ENCODE data around the gene TNS4. TPM values are rescaled to one million over a fixed set of nuclear protein-coding genes. Genes with fewer than 3 reads are reported as not detected.

Gene TNS4
- total and polyA plus RNA-seq, 2 of the 4 experiments (the other 2 are of a cell fraction), result not detected

DNA sequence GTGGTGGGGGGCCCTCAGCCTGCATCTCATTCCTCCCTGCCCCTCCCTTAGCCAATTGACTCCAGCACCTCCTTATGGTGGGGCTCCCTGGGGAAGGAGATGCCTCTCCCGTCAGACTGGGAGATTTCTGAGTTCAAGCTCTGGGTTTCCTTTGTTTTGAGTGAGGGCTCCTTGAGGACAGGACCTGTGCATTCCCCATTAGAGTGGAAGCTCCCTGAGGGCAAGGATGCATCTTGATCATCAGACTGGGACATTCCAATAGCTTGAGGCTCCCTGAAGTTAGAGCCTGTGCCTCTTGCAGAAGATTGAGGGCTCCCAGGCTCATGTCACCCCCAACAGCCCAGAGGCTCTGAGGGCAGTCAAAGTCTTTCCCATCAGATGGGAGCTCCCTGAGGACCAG is 23.6 kb downstream of the TNS4 start:
- ATAC-seq (ENCODE audit: low read depth), result no peak
- Histone ChIP-seq H2AK9ac (replicated peaks; ENCODE audit: low read depth, low read length, poor library complexity) (peak overlapping the region; percentile 21), H2AFZ (replicated peaks; ENCODE audit: low read length, poor library complexity) (no peak overlapping the region), H2BK120ac (ENCODE audit: low read depth, low read length) (peak overlapping the region; percentile 5; the same call in 1 of the 2 replicates), H3K9me3 (ENCODE audit: control insufficient read depth, insufficient read depth, low read length) (no peaks in the 10 kb centered on the region), H3K56ac (ENCODE audit: extremely low read depth, insufficient read depth, low read length) (no peak overlapping the region), H3K4me3 (ENCODE audit: insufficient read depth, low read depth, low read length) (no peak overlapping the region), H2BK15ac (ENCODE audit: low read depth, low read length) (peak overlapping the region; percentile 50; the same call in 2 of the 3 replicates), H3K4me2 (ENCODE audit: low read depth, low read length) (no peak overlapping the region), H3K14ac (replicated peaks; ENCODE audit: low read depth, low read length) (0 out of 2 replicates have a peak overlapping the region, but pooled peaks have one; percentile 13), H3K9ac (ENCODE audit: low read depth, low read length) (no peak overlapping the region), H3K4ac (ENCODE audit: low read depth, low read length) (peak overlapping the region; percentile 5), H3K23ac (ENCODE audit: low read depth, low read length) (no peak overlapping the region), H2AK5ac (ENCODE audit: low read depth, low read length) (peak overlapping the region; percentile 61), H2BK20ac (ENCODE audit: low read depth, low read length) (no peak overlapping the region), H2BK5ac (ENCODE audit: low read depth, low read length, poor library complexity, severe bottlenecking) (no peak overlapping the region), H3K9me1 (ENCODE audit: insufficient read depth, low read length) (peaks cover 26% of the 10 kb centered on the region), H4K8ac (ENCODE audit: low read depth in 2 of 2, low read length in 2 of 2) (peak overlapping the region in 1 of 2 experiments; percentile 45; a peak in 1 of 4 replicates), H3K36me3 (ENCODE audit: control insufficient read depth, insufficient read depth, low read length) (no peaks in the 10 kb centered on the region), H3K79me1 (ENCODE audit: low read depth in 1 of 2, low read length in 2 of 2) (peaks cover 0 to 11% of the 10 kb centered on the region in 2 experiments; a peak in 2 of 4 replicates), H4K20me1 (ENCODE audit: insufficient read depth, low read length) (no peaks in the 10 kb centered on the region), H4K5ac (ENCODE audit: low read depth, low read length) (no peak overlapping the region), H3K18ac (ENCODE audit: low read depth, low read length) (no peak overlapping the region), H3K27me3 (ENCODE audit: control insufficient read depth, insufficient read depth, low read length) (no peaks in the 10 kb centered on the region), H3K4me1 (ENCODE audit: control insufficient read depth, insufficient read depth, low read length) (peaks cover 15% of the 10 kb centered on the region), H4K91ac (ENCODE audit: insufficient read depth, low read depth, low read length) (no peak overlapping the region; the same call in 1 of the 2 replicates), H3K27ac (ENCODE audit: insufficient read depth, low read length) (no peak overlapping the region)
- dilution Hi-C loops (cut with HindIII; ENCODE audit: low sequenced_read_pairs, unreplicated experiment) (no loop called here), intact Hi-C loops (cut with micrococcal nuclease) (loop anchor here (2.0 kb wide), 1 partner anchor 55 kb away; no protein-coding TSS in a partner anchor), in situ Hi-C loops (cut with MboI; ENCODE audit: low sequenced_read_pairs) (no loop called here)
- ChIA-PET POLR2A (ENCODE audit: unreplicated experiment) (no interaction called here), CTCF (no interaction called here)
- no peak for TF ChIP-seq NFE2L2 (IDR thresholded peaks at IDR 0.05; ENCODE audit: low read depth, low read length)
- TF ChIP-seq MXI1 (IDR thresholded peaks at IDR 0.05; ENCODE audit: borderline replicate concordance, low read depth, low read length), result no peak
- TF ChIP-seq SMC3 (IDR thresholded peaks at IDR 0.05; ENCODE audit: low read depth, low read length), result no peak
- TF ChIP-seq MAFK (IDR thresholded peaks at IDR 0.05; ENCODE audit: low read depth, low read length), result no peak
- TF ChIP-seq BHLHE40 (IDR thresholded peaks at IDR 0.05; ENCODE audit: low read depth, low read length), result no peak
- no peak for TF ChIP-seq RCOR1 (IDR thresholded peaks at IDR 0.05; ENCODE audit: insufficient replicate concordance, low read length)
- TF ChIP-seq CEBPB (IDR thresholded peaks at IDR 0.05; ENCODE audit: low read depth, low read length), result no peak
- no peak for TF ChIP-seq RFX5 (IDR thresholded peaks at IDR 0.05; ENCODE audit: low read depth, low read length)
- TF ChIP-seq, protein P1, sequence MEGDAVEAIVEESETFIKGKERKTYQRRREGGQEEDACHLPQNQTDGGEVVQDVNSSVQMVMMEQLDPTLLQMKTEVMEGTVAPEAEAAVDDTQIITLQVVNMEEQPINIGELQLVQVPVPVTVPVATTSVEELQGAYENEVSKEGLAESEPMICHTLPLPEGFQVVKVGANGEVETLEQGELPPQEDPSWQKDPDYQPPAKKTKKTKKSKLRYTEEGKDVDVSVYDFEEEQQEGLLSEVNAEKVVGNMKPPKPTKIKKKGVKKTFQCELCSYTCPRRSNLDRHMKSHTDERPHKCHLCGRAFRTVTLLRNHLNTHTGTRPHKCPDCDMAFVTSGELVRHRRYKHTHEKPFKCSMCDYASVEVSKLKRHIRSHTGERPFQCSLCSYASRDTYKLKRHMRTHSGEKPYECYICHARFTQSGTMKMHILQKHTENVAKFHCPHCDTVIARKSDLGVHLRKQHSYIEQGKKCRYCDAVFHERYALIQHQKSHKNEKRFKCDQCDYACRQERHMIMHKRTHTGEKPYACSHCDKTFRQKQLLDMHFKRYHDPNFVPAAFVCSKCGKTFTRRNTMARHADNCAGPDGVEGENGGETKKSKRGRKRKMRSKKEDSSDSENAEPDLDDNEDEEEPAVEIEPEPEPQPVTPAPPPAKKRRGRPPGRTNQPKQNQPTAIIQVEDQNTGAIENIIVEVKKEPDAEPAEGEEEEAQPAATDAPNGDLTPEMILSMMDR (conservative IDR thresholded peaks at IDR 0.05; ENCODE audit: low read depth, low read length), result no peak
- TF ChIP-seq MAZ (IDR thresholded peaks at IDR 0.05; ENCODE audit: borderline replicate concordance, low read depth, low read length), result no peak
- TF ChIP-seq POLR2A (IDR thresholded peaks at IDR 0.05; ENCODE audit: low read depth, low read length), result no peak
- no peak for TF ChIP-seq CHD1 (IDR thresholded peaks at IDR 0.05; ENCODE audit: low read depth, low read length)
- no peak for TF ChIP-seq FOS (IDR thresholded peaks at IDR 0.05; ENCODE audit: low read depth, low read length)
- BruUV-seq (replicated peaks), result no TSS peak
- no CpG with 5 or more reads among the region's 1 CpG for WGBS, 2 experiments (ENCODE audit: extremely low coverage in 2 of 2, insufficient read length in 1 of 2)
- no peak for DNase-seq
